ENCODE results near the gene GALNT5.

Gene GALNT5

DNA sequence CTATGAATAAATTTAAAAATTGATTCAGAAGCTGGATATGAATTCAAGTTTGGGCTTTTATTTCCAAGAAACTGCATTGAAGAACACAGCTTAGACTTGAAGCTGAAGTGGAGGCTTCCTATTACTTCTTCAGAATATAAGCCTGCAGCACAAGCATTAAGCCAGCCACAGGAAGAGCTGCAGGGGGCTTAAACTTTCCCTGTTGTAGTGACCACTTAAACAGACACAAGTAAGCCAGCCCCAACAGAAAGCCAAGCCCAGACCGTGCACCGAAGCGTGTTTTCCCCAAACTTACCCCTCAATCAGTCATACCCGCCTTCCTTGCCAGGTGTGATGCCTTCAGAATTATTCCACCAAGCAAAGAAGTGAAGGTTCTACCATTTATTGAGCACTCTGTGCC lies 39.5 kb downstream of the GALNT5 start:
- DNase-seq: no peak

DNA sequence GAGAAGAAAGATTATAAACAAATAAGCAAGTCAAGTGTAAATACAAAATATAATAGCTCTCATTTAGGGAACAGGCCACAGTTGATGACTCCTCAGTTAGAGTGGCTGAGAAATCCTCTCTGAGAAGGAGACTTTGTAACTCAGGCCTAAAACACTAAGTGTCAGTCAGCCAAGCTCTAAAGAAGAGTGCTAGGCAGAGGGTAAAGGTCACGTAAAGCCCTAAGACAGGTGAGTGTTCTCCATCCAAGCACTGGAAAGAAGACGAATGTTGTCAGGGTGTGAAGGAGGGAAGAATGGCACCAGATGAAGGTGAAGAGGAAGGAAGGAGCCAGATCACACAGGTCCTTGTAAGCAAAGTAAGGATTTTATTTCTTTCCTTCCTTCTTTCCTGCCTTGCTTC lies 43.8 kb downstream of the GALNT5 start:
- no peak for DNase-seq

DNA sequence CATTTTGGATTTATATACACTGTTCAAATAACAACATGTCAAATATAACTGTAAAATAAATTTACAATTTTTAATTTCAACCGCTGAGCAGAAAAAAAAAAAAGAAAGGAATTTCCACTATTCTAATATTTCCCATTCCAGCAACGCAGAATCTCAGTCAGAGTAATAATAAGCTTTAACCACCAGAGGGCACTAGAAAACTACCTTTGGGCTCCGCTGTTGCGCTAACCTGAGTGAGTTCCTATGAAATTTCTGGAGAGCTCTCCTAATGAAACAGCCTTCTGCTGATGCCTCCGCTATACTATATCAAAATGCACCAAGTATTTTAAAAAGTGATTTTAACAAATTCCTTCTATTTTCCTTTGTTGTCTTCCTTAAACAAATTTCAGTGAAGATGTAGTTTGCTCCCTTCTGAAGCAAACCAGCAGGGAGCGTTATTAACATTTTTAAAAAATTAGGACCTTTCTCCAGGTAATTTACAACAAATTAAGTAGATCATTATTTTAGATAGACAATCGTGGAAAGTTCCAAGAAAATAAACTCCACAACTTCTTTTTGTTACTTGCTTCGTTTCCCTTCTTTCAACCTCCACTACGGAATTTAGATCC lies 45.1 kb downstream of the GALNT5 start:
- peak; percentile 65 for DNase-seq

DNA sequence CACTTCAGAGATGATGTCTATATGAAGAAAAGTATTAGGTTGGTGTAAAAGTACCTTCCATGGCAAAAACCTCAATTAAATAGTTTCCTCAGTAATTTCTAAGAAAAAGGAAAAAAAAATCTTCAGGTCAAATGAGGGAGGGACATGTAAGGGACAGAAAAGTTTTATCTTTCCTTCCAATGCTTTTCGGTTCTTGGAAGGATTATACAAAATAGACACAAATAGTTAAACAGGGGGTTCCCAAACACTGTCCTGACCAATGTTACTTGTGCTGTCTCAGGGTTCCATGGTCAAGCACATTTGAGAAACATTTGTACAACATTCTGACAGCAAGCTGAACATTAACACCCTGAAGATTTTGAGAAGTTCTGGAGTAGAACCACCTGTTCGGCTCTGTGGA lies 46.1 kb downstream of the GALNT5 start:
- no peak for DNase-seq

DNA sequence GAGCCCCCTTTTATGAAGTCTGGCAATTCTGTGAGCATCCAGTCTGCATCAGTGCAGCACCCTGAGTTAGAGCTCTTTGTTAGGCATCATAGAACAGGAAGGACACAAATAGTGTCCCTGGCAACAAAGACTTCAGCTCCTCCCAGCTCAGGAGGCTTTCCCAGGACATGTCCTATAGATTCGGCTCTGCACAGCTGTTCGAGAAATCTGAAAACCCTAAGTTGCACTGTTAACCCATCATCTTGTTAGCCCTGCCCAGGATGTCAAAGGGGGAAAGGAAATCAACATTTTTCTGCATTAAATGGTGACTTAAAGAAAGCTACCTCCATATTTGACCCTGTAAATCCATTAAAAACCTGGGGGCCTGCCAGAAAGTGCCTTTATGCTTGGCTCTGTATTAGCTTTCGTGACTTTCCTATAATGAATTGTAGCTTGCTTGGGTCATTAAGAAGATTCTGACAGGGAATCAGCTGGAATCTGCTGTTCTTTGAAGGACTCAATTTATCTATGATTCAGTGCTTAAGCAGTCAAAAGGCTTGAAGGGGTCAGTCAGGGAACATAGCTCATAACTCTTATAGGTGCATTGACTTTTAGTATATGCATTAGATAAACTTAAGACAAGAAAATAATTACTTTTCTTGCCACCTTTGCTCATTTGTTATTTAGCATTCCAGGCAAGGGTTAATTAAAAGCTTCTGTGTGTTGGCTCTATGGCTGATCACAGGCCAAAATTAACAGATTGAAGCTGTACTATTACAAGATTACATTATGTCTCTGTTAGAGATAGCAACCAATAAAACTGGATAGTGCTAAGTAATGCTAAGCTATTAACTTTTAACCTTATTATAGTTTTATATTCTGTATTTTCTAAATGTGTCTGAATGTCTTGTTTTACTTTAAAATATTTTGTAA lies 47.6 kb downstream of the GALNT5 start:
- DNase-seq: peak; percentile 95

DNA sequence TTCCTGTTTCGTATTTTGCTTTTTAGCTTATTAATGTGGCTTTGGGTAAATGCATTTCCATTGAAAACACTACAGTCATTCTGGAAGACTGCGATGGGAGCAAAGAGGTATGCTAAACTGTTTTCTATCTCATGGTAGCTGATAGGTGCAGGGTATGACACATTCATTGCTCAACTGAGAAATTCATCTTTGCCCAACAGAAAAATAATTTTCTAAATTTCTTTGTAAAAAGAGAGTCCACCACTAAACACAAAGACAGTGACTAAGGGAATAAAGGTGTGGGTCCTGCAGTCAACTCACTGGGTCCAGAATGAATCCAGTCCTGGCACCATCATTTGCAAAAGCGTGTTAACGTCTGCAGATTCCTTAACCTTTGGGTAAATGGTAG lies 48.2 kb downstream of the GALNT5 start:
- peak; percentile 36 for DNase-seq

DNA sequence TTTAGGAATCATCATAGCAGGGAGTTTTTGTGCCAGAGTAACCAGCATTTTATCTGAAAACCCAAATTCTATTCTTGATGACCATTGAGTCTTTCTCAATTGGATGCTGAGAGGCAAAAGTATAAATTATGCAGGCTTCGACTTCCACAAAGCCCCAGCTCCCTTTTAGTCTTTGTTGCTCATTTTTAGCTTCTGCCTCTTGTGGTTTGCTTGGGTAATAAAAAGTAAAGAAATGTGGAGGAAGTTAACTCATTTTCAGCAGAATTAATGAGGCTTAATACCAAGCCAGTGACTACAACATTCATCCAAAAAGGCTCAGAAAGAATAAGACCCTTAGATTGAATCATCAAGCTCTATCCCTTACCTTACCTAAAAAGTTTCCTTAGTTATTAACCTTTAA lies 49.5 kb downstream of the GALNT5 start:
- peak; percentile 70 for DNase-seq

DNA sequence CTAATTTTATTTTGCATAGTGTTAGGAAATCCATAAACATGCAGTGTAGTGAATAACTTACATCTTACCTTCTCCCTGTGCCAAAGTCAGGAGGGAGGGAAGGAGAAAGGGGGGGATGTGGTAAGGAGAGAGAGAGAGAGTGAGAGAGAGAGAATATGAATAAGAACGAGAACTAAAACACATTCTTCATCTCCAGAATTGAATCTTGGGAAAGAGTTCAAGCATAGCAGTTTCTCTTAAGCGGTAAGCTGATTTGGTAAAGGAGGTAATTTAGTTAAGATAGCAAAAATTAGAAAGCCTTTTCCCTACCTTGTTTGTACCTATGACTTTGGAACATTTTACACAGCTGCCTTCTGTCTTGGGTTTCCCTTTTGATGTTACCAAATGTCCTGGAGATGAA lies 52.4 kb downstream of the GALNT5 start:
- DNase-seq: no peak

DNA sequence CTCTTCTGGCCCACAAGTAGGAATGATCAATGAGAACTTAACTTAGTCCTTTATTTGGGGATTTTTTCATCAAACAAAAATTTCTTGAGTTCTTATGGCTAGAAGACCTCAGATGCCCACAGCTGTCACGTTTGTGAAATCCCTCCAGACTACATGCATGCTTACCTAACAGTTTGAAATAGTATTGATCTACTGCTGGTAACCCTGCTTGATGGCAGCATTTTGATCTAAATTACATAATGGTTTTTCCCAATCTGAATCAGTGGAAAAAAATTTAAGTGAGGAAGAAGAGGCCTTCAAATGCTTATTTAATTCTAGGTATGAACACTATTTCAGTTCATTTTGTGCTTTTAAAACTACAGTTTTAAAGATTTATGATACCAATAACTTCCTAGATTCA lies 54.2 kb downstream of the GALNT5 start:
- DNase-seq: no peak

DNA sequence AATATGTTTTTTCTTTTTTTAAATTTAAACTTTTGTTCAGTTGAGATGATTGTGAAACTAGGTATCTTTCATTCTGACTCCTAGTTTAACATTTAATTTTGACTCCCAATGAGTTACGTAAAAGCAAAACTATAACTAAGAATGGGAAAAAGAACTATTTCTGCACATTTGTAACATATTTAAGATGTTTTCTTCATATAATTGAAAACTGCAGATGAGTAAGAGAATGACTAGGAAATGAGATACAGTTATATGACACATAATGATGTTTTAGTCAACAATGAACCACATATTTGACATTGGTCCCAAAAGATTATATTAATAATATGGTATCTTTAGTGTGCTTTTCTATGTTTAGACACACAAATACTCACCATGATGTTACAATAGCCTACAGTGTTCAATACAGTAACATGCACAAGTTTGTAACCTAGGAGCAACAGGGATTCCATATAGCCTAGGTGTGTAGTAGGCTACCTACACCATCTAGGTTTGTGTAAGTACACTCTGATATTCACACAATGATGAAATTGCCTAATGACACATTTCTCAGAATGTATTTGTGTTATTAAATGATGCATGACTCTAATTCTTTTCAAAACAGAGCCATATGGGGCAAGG lies 55.5 kb downstream of the GALNT5 start:
- peak; percentile 78 for DNase-seq

DNA sequence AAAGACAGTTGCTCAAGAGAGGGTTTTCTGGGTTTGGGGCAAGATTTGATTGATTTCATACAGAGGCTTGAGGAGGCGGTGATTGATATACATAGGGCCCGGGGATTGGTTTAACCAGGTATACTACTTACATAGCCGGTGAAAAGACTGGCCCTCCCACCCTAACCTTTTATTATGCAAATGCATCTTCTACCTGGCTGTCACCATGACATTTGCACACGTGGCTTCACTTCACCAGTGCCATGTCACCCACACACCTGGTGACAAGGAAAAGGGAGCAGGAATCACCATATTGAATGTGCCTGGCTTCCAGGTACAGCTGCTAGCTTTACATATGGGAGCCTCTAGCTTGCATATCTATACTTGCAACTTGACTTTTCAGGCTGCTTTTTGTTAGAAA lies 58.4 kb downstream of the GALNT5 start:
- no peak for DNase-seq

DNA sequence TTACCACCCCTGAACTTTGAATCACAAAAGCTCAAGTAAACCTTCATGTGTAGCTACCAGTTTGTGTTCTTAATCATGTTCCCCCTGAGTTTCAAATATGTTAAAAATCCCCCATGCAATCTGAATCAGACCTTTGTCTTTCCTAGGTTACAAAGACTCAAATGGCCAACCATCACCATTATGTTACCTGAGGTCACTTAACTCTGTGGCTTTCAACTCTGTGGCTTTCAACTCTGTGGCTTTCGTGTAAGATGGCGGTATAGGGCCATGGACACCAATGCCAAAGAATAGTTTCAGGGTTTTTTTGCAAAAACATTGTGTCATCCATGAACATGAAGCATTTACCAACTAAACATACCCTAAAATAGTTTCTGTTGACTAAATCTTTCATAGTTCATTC lies 61.4 kb downstream of the GALNT5 start:
- DNase-seq: no peak

DNA sequence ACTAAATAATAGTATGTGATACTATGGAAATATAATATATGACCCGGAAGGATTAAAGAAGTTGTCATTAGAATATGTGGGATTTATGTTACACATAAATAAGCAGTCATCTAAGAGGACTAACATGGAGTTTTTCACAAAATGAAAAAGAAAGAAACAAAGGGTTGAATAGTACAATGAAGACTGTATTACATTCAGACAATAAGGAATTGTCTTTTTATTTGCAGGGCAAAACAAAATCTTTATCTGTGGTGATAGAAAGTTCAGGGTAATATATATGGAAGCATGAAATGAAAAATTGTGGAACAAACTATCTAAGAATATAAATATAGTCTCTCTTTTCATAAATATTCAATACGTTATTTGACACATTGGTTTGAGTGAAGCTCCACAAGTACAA lies 62.3 kb downstream of the GALNT5 start:
- DNase-seq: no peak

DNA sequence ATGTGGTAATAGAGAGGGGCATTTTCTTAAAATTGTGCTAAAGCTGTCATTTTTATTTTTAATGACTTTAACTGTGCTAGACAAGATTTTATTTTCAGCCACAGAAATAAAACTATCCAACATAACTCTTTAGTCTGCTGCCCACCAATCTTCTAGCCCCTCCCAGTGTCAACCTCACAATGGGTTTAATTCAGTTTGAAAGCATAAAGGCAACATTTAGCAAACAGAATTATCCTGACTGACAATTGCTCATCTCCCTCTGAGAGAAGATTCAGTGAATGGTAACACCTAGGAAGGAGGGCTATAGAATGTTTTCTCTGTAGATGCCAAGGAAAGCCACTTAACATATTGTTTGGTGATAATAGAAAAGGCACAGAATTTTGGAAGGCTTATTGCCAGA lies 62.9 kb downstream of the GALNT5 start:
- DNase-seq: no peak

DNA sequence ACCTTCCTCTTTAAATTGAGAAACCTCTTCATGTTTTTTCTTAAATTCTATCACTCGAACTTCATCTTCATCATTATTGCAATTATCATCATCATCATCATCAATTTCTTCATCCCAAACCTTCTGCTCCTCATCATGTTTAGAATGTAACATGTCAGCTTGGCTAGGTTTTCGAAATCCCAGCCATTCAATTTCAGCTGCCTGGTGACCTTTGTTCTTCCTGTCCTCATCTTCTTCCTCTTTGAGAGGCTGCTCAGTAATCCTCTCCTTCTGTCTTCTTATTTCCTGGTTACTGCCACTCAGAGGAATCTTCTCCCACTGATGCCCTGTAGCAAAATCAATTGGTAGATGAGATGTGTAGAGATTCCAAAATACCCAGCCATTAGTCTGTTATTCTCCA lies 64.0 kb downstream of the GALNT5 start:
- DNase-seq: no peak

DNA sequence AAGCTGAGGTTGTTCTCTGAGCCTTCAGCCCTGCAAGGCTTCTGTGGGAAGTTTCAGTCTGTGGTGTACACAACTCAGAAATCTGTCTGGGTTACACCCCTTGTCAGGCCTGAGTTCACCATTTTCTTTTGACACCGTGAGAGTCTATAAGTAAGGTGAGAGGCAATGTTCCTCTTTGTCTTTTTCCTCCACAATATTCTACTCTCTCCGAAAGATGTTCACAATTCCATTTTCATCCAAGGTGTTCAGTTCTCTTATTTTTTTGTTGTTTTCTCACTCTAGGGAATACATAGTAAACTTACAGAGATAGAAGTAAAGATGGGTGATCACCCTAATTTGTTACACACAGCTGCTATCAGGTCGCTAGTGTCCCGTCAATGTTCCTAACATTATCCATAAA lies 64.9 kb downstream of the GALNT5 start:
- no peak for DNase-seq

DNA sequence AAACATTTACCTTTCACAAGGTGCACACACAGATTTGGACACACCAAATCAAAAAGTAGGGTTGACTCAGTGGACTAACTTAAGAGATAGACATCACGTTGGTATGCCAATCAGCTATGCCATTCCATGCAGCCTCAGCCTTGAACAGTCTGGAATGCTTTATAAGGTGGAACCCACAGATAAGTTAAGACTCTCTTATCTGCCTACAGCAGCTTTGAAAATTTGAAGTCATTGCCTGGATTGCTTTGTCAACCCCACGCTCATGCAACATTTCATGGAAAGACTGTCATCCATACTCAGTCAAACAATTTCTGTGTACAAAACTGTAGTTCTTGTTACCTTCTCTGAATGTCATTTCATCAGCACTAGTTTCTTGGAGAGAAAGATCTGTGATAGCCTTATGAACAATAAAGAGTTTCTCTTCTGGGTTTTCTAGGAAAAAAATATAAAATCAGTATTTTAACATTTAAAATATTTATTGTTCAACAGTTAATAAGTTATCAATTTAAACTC lies 66.9 kb downstream of the GALNT5 start:
- no peak for DNase-seq

DNA sequence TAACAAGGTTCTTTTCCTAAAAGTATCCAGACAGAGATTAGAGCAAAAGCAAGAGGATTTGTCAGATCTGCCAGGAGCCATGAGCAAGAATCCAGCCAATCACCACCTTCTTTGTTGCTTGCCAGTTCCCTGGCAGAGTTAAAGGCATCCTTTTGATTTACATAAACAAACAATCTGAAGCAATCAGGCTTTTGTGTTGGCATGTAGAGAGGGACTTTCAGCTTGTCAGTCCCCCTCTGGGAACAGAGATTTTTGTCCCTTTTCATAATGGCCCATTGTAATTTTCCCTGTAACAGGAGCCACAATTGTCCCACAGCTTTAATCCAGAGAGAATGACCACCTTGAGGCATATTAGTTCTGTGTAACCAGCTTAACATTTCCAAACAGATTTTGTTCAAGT lies 68.3 kb downstream of the GALNT5 start, which contains the start of gene ERMN:
ERMN (minus strand) TSS at position 39 of the 400 bp plus-strand sequence. CDS start 182 bp downstream, outside the sequence.
- no peak for DNase-seq

DNA sequence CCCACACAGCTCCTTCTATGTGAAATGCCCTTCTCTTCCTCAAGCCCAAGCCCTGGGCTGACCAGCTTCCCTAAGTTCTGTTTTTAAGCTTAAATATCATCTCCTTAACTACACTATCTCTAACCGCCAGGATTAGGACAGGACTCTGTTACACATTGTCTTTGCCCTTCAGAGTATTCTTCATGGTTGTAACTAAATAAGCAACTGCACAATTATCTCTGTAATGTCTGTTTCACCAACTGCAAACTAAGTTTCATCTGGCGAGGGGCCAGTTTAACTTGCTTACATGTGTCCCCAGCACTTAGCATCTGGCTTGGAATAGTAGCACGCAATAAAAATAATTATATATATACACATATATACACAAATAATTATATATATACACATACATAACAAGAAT lies 69.2 kb downstream of the GALNT5 start:
- DNase-seq: no peak

DNA sequence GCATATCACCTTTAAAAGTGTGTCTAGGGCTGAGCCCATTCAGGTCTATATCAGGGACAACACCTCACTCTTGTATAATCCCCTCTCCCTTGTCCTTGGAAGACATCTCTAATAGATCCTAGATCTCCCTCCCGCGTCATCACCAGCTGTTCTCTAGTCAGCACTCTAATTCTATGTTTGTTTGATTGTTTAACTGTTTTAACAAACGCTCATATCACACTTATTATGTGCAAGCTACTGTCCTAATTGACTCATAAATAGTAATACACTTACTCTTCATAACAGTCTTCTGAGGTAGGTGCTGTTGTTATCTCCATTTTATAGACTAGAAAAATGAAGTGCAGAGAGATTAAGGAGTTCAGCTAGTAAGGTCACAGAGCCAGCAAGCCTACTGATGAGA lies 69.7 kb downstream of the GALNT5 start:
- no peak for DNase-seq

DNA sequence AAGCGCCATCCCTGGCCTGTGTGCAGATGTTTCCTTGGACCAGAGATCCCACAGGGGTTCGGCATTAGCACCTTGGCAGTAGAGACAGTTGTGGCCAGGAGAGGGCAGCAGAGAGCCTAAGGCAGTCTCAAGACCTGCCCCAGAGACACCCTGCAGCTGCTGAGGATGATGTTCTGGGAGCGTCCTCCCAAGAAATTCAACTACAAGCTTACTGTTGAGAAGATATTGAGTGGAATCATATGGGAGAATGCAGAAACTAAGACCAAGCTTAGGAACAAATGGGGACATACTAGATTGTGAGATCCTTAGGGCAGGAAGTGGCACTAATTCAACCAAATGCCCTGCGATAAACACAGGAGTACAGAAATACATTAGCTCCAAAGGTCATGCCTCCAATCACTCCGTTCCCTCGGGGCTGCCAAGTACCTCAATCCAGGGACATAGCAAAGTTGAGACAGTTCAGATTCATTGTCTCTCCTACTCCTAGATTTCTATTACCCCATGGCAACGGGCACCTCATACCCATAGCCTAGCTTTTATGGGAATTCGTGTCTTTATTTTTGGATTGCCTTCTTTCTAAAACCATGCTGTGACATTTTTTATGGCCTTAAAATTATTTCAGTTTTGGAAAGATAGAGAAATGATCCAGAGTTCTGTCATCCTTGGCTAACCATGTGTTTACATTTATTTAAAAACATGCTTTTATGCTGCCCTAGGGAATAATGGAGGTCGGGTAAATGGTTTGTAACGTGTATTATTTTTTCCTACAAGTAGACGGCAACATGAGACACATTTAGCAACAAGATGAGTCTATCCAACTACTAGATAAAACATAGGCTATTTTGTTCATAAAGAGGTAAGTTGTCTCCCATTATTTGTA lies 70.4 kb downstream of the GALNT5 start:
- peak; percentile 77 for DNase-seq

DNA sequence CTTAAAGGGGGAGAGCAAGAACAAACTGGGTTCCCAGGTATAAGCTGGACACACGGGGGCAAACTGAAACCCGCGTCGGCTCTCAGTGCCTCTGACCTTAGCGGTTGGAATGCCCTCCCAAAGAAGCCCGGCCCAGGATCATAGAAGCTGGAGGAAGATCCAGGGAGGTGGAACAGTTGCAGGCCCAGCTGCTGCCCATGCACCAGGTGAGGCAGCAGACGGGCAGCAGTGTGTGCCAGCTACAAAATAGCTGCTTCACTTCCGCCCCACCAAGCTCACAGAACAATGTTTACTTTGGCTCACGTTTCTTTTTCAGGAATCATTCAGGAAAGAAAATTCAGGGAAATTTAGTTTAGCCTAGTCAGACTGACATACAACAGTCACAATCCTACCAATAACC lies 72.0 kb downstream of the GALNT5 start:
- DNase-seq: no peak
